K562 (cell line): ENCODE measurements around the gene ZC3H10. TPM values are rescaled to one million over a fixed set of nuclear protein-coding genes. Genes with fewer than 3 reads are reported as not detected.

Source experiments
- ARID4B ChIP-seq: sonication (generic); formaldehyde crosslinking; IDR thresholded peaks from 2 replicates; pipeline ENCODE4 v1.8.0; 2022; ENCODE audit warnings: mild to moderate bottlenecking, missing genetic modification reagents
- CREB3 ChIP-seq: fragments of 450-650 bp; conservative IDR thresholded peaks from 2 replicates; pipeline ENCODE4 v1.6.1; 2016; ENCODE audit warnings: missing genetic modification characterization, low read depth, mild to moderate bottlenecking, missing compliant biosample characterization, moderate library complexity
- HIVEP1 ChIP-seq: fragments of 250-450 bp; sonication (Bioruptor Pico); IDR thresholded peaks from 2 replicates; pipeline ENCODE4 v1.4.0; 2020; ENCODE audit warnings: mild to moderate bottlenecking
- MCM3 ChIP-seq: fragments of 450-650 bp; IDR thresholded peaks from 2 replicates; pipeline ENCODE4 v1.6.1; 2016
- NR3C1 ChIP-seq: sonication (generic); formaldehyde crosslinking; IDR thresholded peaks from 2 replicates; pipeline ENCODE4 v1.8.1; 2022; ENCODE audit warnings: missing genetic modification reagents
- STAT5A ChIP-seq: IDR thresholded peaks from 2 replicates; pipeline ENCODE4 v1.6.1; 2012; ENCODE audit warnings: low read length, inconsistent platforms, borderline replicate concordance
- THAP7 ChIP-seq: fragments of 250-450 bp; sonication (Bioruptor Pico); IDR thresholded peaks from 2 replicates; pipeline ENCODE4 v1.5.0; 2021
- YY1 ChIP-seq, 3 experiments: IDR thresholded peaks; 2 replicates each; pipeline ENCODE4 v1.6.1; 2011; ENCODE audit warnings: low read length in 2 of 3, mild to moderate bottlenecking in 2 of 3, moderate library complexity in 2 of 3, borderline replicate concordance in 1 of 3, control low read depth in 1 of 3, low read depth in 1 of 3; ENCODE audit not compliant: insufficient read depth in 3 of 3, insufficient replicate concordance in 2 of 3, control insufficient read depth in 1 of 3, insufficient read length in 1 of 3; ENCODE audit errors: extremely low read depth in 1 of 3
- ZNF274 ChIP-seq: IDR thresholded peaks from 2 replicates; pipeline ENCODE4 v1.6.1; 2011; ENCODE audit warnings: low read depth, mild to moderate bottlenecking, low read length, moderate library complexity, borderline replicate concordance
- ZNF3 ChIP-seq: fragments of 250-450 bp; sonication (Bioruptor Pico); IDR thresholded peaks from 2 replicates; pipeline ENCODE4 v1.5.0; 2021; ENCODE audit warnings: mild to moderate bottlenecking, moderate library complexity
- ZNF431 ChIP-seq: sonication (generic); formaldehyde crosslinking; IDR thresholded peaks from 2 replicates; pipeline ENCODE4 v1.8.0; 2022; ENCODE audit warnings: mild to moderate bottlenecking, missing genetic modification reagents
- ZNF589 ChIP-seq: fragments of 200-800 bp; sonication (Bioruptor generic); IDR thresholded peaks from 2 replicates; pipeline ENCODE4 v1.6.1; 2016; ENCODE audit warnings: low read depth, missing genetic modification characterization, missing compliant biosample characterization
- polyA plus RNA-seq, 8 experiments: library from polyadenylated mRNA; depleted of rRNA in 4 of 8; stranded (reverse) in 5 of 8; unstranded in 3 of 8; fragments of >200 nt; fragmentation: Nextera tagmentation in 2 of 8; fragmentation: Illumina TruSeq in 1 of 8; extraction: Ambion mirVana in 2 of 8; extraction: Trizol in 1 of 8; gene quantifications; 2 replicates each; pipeline versions ENCODE4 v1.2.1 to v1.2.3, GENCODE V29; 2011 to 2014; ENCODE audit warnings: inconsistent platforms in 1 of 8, missing spikeins in 1 of 8
- total RNA-seq, 7 experiments: library from RNA; depleted of rRNA in 6 of 7; stranded (reverse); fragments of >200 nt in 6 of 7; fragmentation: Illumina TruSeq in 2 of 7; extraction: Trizol in 2 of 7; gene quantifications; 2 replicates each; pipeline versions ENCODE4 v1.2.1 to v1.2.3, GENCODE V29; 2011 to 2021; ENCODE audit warnings: low replicate concordance in 1 of 7
- TF ChIP-seq, protein P1 (sequence below): fragments of 250-450 bp; sonication (Bioruptor Pico); IDR thresholded peaks from 2 replicates; pipeline ENCODE4 v1.5.1; 2021; ENCODE audit warnings: mild to moderate bottlenecking

Gene ZC3H10
- total and polyA plus RNA-seq, 9 of the 15 experiments (the other 6 are each of a cell fraction or from before 2014, with no cell fraction given), result 0.31 to 4.1 (median 1.6) TPM

DNA sequence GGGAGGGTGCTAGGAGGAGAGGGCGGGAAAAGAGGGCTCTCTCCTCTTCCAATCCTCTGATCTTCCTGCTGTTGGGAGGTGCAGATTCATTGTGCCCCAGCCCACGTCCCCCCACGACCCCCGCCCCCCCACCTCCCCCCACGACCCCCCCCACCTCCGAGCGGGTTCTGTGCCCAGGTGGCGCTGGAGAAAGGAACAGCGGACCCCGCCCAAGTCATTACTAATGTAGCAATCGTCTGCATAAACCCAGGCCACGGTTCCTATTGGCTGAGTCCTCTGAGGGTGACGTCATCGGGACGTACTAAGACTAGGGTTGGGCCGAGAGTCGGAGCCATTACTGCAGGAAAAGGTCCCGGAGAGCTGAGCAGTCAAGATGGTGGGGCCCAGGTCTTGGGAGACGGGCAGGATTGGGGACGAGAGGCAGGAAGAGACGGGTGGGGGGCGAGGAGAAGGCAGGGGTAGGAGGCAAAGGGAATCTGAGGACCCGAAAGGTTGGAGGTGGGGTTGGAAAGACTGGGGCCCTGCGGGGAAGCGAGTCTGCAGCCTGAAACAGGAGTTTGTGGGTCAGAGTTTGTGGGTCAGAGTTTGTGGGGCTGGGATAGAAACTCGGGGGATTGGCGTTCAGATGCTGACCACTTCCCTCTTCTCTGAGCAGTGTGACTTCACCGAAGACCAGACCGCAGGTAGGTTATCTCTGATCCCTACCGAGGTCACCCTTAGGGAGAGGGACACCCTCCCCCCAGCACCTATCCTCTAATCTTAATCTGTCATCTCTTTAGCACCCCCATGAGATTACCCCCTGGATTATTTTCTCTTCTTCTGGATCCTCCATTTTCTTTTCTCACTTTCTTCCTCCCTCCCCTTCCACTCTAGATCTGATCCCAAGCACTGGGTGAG lies 40.2 kb downstream of the ZC3H10 start, which contains the start of gene MYL6 (continued):
- TF ChIP-seq THAP7 (CRISPR knock-in tag) (peak; percentile 72; the same call in 1 of the 2 replicates), ARID4B (CRISPR knock-in tag) (peak; percentile 46; the same call in 1 of the 2 replicates), NR3C1 (CRISPR knock-in tag) (no peak), STAT5A (no peak), ZNF589 (CRISPR knock-in tag) (peak; percentile 88), CREB3 (no peak; the same call in 1 of the 2 replicates), YY1 (IDR thresholded peaks at IDR 0.05; ENCODE audit: borderline replicate concordance in 1 of 3, control insufficient read depth in 1 of 3, extremely low read depth in 1 of 3, insufficient read depth in 3 of 3, insufficient read length in 1 of 3, insufficient replicate concordance in 2 of 3, low read depth in 1 of 3, low read length in 2 of 3) (peak; percentile 63 to 96 (median 90)), MCM3 (no peak), ZNF431 (CRISPR knock-in tag) (peak; percentile 42; the same call in 1 of the 2 replicates), ZNF3 (CRISPR knock-in tag) (peak; percentile 55), HIVEP1 (CRISPR knock-in tag) (0 out of 2 replicates have a peak, but pooled peaks have one; percentile 48), ZNF274 (no peak)
- TF ChIP-seq, protein P1, sequence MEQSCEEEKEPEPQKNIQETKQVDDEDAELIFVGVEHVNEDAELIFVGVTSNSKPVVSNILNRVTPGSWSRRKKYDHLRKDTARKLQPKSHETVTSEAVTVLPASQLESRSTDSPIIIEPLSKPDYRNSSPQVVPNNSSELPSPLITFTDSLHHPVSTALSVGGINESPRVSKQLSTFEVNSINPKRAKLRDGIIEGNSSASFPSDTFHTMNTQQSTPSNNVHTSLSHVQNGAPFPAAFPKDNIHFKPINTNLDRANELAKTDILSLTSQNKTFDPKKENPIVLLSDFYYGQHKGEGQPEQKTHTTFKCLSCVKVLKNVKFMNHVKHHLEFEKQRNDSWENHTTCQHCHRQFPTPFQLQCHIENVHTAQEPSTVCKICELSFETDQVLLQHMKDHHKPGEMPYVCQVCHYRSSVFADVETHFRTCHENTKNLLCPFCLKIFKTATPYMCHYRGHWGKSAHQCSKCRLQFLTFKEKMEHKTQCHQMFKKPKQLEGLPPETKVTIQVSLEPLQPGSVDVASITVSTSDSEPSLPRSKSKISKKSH (CRISPR knock-in tag), result no peak
